ENCODE results near the gene NR3C1.
A peak's percentile ranks its signal among the peaks of the same experiment; 100 is the strongest.

NR3C1 gene

GRCh38 chr5:143277536-143277935 lies 126.0 kb downstream of the NR3C1 start:
- Mint-ChIP-seq H3K9me3 (no peaks in the 10 kb centered on the region), H3K27ac (no peak overlapping the region), H3K27me3 (no peaks in the 10 kb centered on the region), H3K4me3 (no peak overlapping the region), H3K4me1 (ENCODE audit: low read depth in 2 of 2) (peaks cover 3 to 10% of the 10 kb centered on the region in 2 donors), H3K36me3 (ENCODE audit: insufficient read depth) (peaks cover 26% of the 10 kb centered on the region)
- ATAC-seq (replicated peaks), result no peak
- DNase-seq, result no peak

GRCh38 chr5:143275512-143276363 lies 127.7 kb downstream of the NR3C1 start:
- peak; percentile 39 for ATAC-seq (replicated peaks)
- Mint-ChIP-seq H3K27ac (no peak overlapping the region), H3K9me3 (no peaks in the 10 kb centered on the region), H3K4me1 (ENCODE audit: low read depth in 2 of 2) (peaks cover 3 to 10% of the 10 kb centered on the region in 2 donors), H3K4me3 (no peak overlapping the region), H3K36me3 (ENCODE audit: insufficient read depth) (peaks cover 17% of the 10 kb centered on the region), H3K27me3 (no peaks in the 10 kb centered on the region)
- DNase-seq, result no peak

GRCh38 chr5:143274952-143275351 lies 128.5 kb downstream of the NR3C1 start:
- no peak for ATAC-seq (replicated peaks)
- DNase-seq, result no peak
- Mint-ChIP-seq H3K27ac (no peak overlapping the region), H3K4me3 (no peak overlapping the region), H3K27me3 (no peaks in the 10 kb centered on the region), H3K9me3 (no peaks in the 10 kb centered on the region), H3K4me1 (ENCODE audit: low read depth in 2 of 2) (peaks cover 3 to 9% of the 10 kb centered on the region in 2 donors), H3K36me3 (ENCODE audit: insufficient read depth) (peaks cover 17% of the 10 kb centered on the region)

GRCh38 chr5:143271431-143271830 lies 132.1 kb downstream of the NR3C1 start:
- ATAC-seq (replicated peaks), result no peak
- H3K9me3 Mint-ChIP-seq, result peaks cover 2 to 15% of the 10 kb centered on the region in 2 donors
- DNase-seq, result no peak
- H3K4me3 Mint-ChIP-seq, result no peak overlapping the region
- no peak overlapping the region for H3K27ac Mint-ChIP-seq
- peaks cover 3 to 5% of the 10 kb centered on the region in 2 donors for H3K4me1 Mint-ChIP-seq (ENCODE audit: low read depth in 2 of 2)
- peaks cover 13% of the 10 kb centered on the region for H3K36me3 Mint-ChIP-seq (ENCODE audit: insufficient read depth)
- no peaks in the 10 kb centered on the region for H3K27me3 Mint-ChIP-seq

DNA sequence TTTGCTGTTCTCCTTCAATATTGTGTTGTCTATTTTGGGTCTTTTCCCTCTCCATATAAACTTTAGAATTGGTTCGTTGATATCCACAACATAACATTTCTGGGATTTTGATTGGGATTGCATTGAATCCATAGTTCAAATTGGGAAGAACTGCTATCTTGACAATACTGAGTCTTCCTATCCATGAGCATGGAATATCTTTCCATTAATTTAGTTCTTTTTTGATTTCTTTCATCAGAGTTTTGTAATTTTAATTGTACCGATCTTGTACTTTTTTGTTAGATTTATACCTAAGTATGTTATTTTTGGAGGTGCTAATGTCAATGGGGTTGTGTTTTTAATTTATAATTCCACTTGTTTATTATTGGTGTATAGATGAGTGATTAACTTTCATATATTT lies 135.1 kb downstream of the NR3C1 start:
- DNase-seq (no peak), ATAC-seq (replicated peaks) (no peak)
- Mint-ChIP-seq H3K9me3 (peaks cover 2 to 15% of the 10 kb centered on the region in 2 donors), H3K4me3 (no peak overlapping the region), H3K27ac (no peak overlapping the region), H3K36me3 (ENCODE audit: insufficient read depth) (no peaks in the 10 kb centered on the region), H3K4me1 (ENCODE audit: low read depth in 2 of 2) (no peaks in the 10 kb centered on the region), H3K27me3 (no peaks in the 10 kb centered on the region)

- no peaks in the 10 kb centered on the region for H3K27me3 Mint-ChIP-seq
- H3K4me1 Mint-ChIP-seq (ENCODE audit: low read depth in 2 of 2), result no peaks in the 10 kb centered on the region
- H3K4me3 Mint-ChIP-seq, result no peak overlapping the region
- no peak overlapping the region for H3K27ac Mint-ChIP-seq
- ATAC-seq (replicated peaks) (no peak), DNase-seq (no peak)
- H3K9me3 Mint-ChIP-seq, result peaks cover 2 to 15% of the 10 kb centered on the region in 2 donors
- no peaks in the 10 kb centered on the region for H3K36me3 Mint-ChIP-seq (ENCODE audit: insufficient read depth)
Measured at GRCh38 chr5:143267186-143267585, 136.3 kb downstream of the NR3C1 start.

DNA sequence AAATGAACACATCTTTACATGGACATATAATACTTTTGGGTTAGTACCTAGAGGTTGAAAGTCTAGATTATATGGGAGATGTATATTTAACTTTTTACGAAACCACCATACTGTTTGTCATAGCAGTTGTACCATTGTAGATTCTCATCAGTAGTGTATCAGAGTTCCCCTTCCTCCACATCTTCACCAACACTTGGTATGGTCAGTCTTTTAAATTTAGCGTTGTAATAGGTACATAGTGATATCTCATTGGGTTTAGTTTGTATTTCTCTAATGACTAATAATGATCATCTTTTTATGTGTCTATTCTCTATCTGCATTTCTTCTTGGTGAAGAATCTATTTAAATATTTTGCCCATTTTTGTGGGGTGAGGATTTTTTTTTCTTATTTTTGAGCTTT lies 137.5 kb downstream of the NR3C1 start:
- Mint-ChIP-seq H3K4me1 (ENCODE audit: low read depth in 2 of 2) (no peaks in the 10 kb centered on the region), H3K9me3 (peaks cover 2 to 15% of the 10 kb centered on the region in 2 donors), H3K27me3 (no peaks in the 10 kb centered on the region), H3K4me3 (no peak overlapping the region), H3K27ac (no peak overlapping the region), H3K36me3 (ENCODE audit: insufficient read depth) (no peaks in the 10 kb centered on the region)
- ATAC-seq (replicated peaks) (no peak), DNase-seq (no peak)

- ATAC-seq (replicated peaks) (no peak), DNase-seq (no peak)
- no peaks in the 10 kb centered on the region for H3K27me3 Mint-ChIP-seq
- H3K4me3 Mint-ChIP-seq, result no peak overlapping the region
- H3K9me3 Mint-ChIP-seq, result peaks cover 2 to 9% of the 10 kb centered on the region in 2 donors
- no peak overlapping the region for H3K27ac Mint-ChIP-seq
- H3K4me1 Mint-ChIP-seq (ENCODE audit: low read depth in 2 of 2), result no peaks in the 10 kb centered on the region
- no peaks in the 10 kb centered on the region for H3K36me3 Mint-ChIP-seq (ENCODE audit: insufficient read depth)
Measured at GRCh38 chr5:143263272-143263810, 140.1 kb downstream of the NR3C1 start.

DNA sequence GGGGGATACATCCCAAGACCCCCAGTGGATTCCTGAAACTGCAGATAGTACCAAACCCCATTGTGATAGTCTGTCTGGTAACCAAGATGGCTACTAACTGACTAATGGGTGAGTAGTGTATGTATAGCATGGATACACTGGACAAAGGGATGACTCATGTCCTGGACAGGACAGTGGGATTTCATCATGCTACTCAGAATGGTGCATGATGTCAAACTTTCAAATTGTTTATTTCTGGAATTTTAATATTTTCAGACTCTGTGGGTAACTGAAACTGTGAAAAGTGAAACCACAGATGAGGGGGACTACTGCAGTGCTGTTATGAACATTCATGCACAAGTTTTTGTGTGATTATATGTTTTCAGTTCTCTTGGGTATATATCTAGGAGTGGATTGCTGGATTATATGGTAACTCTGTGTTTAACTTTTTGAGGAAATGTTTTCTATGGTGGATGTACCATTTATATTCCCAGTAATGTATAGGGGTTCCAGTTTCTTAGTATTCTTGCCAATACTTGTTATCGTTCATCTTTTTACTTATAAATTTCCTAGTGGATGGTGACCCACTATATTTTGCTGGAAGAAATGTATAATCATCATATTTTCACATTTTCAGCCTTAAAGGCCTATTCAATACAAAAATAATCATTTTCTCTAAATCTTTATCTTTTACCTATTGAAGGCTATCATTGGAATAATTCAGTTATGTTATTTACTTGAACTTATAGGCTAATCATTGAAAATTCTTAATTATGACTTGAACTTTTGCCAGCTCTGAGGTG lies 140.9 kb downstream of the NR3C1 start:
- no peaks in the 10 kb centered on the region for H3K36me3 Mint-ChIP-seq (ENCODE audit: insufficient read depth)
- no peak overlapping the region for H3K27ac Mint-ChIP-seq
- ATAC-seq (replicated peaks) (no peak), DNase-seq (no peak)
- peaks cover 2% of the 10 kb centered on the region in 2 donors for H3K9me3 Mint-ChIP-seq
- H3K4me3 Mint-ChIP-seq, result no peak overlapping the region
- no peaks in the 10 kb centered on the region for H3K27me3 Mint-ChIP-seq
- H3K4me1 Mint-ChIP-seq (ENCODE audit: low read depth in 2 of 2), result no peaks in the 10 kb centered on the region

GRCh38 chr5:143261748-143262392 lies 141.6 kb downstream of the NR3C1 start:
- no peak for DNase-seq
- no peak overlapping the region for H3K4me3 Mint-ChIP-seq
- H3K4me1 Mint-ChIP-seq (ENCODE audit: low read depth in 2 of 2), result no peaks in the 10 kb centered on the region
- ATAC-seq (replicated peaks), result peak; percentile 24
- no peaks in the 10 kb centered on the region for H3K36me3 Mint-ChIP-seq (ENCODE audit: insufficient read depth)
- H3K27ac Mint-ChIP-seq, result no peak overlapping the region
- peaks cover 0 to 2% of the 10 kb centered on the region in 2 donors for H3K9me3 Mint-ChIP-seq
- H3K27me3 Mint-ChIP-seq, result no peaks in the 10 kb centered on the region

DNA sequence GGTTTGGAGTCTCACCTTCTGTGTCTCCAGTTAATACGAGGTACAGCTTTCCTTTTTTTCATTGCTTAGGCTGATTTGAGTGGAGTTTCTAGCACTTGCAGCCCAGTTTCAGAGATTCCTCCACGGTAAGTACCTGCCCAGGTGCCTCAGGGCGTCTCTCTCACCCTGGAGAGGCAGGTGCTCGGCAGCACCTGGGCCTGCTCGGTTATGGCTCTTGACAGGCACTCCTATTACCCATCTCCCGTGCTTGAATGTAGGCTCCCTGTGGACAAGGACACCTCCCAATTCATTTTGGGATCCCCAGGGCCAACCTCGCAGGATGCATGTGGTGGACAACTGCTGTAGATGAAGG lies 144.3 kb downstream of the NR3C1 start:
- Mint-ChIP-seq H3K4me1 (ENCODE audit: low read depth in 2 of 2) (no peaks in the 10 kb centered on the region), H3K27ac (no peak overlapping the region), H3K9me3 (no peaks in the 10 kb centered on the region), H3K27me3 (no peaks in the 10 kb centered on the region), H3K36me3 (ENCODE audit: insufficient read depth) (no peaks in the 10 kb centered on the region), H3K4me3 (no peak overlapping the region)
- DNase-seq (no peak), ATAC-seq (replicated peaks) (no peak)

GRCh38 chr5:143258559-143259253 lies 144.8 kb downstream of the NR3C1 start:
- Mint-ChIP-seq H3K9me3 (no peaks in the 10 kb centered on the region), H3K27me3 (no peaks in the 10 kb centered on the region), H3K4me3 (no peak overlapping the region), H3K36me3 (ENCODE audit: insufficient read depth) (no peaks in the 10 kb centered on the region), H3K4me1 (ENCODE audit: low read depth in 2 of 2) (no peaks in the 10 kb centered on the region), H3K27ac (peak overlapping the region in 1 of 2 donors; percentile 75)
- no peak for DNase-seq
- ATAC-seq (replicated peaks), result no peak

GRCh38 chr5:143254819-143255218 lies 148.7 kb downstream of the NR3C1 start:
- Mint-ChIP-seq H3K36me3 (ENCODE audit: insufficient read depth) (no peaks in the 10 kb centered on the region), H3K4me1 (ENCODE audit: low read depth in 2 of 2) (no peaks in the 10 kb centered on the region), H3K9me3 (no peaks in the 10 kb centered on the region), H3K27ac (no peak overlapping the region), H3K27me3 (no peaks in the 10 kb centered on the region), H3K4me3 (no peak overlapping the region)
- no peak for ATAC-seq (replicated peaks)
- DNase-seq, result no peak

All from effector memory CD8-positive, alpha-beta T cell (primary cell).